Measurements from ENCODE around the gene OMG.
"Not testable (repeated sequence)": the region's sequence is repeated elsewhere in the genome, so short reads cannot be mapped to it uniquely, and the experiment has no call there.

OMG gene

DNA sequence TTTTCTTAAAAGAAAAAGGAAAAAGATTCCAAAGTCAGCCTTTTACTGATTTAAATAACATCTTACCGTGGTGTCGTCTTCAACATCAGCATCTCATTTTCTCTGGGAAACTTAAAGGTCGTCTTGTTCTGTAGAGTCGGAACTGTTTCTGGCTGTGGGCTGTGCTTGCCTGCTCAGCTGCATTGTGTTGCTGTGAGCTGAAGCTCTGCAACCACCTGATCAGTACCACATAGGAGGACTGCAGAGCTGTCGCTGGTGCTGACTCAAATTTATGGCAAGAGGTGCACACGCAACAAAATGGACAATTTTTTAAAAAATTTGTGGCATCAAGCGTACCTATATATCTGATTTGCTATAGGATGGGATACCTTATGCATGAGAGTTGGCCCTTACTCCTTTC, at the start of gene OMG:
OMG (minus strand) TSS at position 150 of the 400 bp plus-strand sequence. CDS start 908 bp downstream, outside the sequence.
- H3K4me3 ChIP-seq (replicated peaks; ENCODE audit: low read depth, low read length), result no peak within 1 kb of the TSS
- TF ChIP-seq, protein P1, sequence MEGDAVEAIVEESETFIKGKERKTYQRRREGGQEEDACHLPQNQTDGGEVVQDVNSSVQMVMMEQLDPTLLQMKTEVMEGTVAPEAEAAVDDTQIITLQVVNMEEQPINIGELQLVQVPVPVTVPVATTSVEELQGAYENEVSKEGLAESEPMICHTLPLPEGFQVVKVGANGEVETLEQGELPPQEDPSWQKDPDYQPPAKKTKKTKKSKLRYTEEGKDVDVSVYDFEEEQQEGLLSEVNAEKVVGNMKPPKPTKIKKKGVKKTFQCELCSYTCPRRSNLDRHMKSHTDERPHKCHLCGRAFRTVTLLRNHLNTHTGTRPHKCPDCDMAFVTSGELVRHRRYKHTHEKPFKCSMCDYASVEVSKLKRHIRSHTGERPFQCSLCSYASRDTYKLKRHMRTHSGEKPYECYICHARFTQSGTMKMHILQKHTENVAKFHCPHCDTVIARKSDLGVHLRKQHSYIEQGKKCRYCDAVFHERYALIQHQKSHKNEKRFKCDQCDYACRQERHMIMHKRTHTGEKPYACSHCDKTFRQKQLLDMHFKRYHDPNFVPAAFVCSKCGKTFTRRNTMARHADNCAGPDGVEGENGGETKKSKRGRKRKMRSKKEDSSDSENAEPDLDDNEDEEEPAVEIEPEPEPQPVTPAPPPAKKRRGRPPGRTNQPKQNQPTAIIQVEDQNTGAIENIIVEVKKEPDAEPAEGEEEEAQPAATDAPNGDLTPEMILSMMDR (IDR thresholded peaks at IDR 0.05; ENCODE audit: low read length, missing control alignments), result no peak
- DNase-seq (ENCODE audit: low read depth), result no peak

DNA sequence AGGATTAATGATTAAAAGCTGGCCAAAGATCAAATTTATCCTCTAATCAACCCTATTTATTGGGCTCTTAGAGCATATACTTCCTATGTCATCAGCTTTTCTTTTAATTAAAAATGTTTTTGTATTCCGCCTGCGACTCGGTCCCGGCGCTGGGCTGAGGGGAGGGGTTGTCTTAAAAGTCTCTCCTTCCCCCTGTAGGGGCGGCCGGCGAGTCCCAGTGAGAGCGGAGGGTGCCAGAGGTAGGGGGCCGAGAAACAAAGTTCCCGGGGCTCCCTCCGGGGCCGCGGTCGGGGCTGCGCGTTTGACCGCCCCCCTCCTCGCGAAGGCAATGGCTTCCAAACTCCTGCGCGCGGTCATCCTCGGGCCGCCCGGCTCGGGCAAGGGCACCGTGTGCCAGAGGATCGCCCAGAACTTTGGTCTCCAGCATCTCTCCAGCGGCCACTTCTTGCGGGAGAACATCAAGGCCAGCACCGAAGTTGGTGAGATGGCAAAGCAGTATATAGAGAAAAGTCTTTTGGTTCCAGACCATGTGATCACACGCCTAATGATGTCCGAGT, 48.2 kb upstream of the OMG start:
- H3K4me3 ChIP-seq (replicated peaks; ENCODE audit: low read depth, low read length); DNase-seq (ENCODE audit: low read depth): not testable (repeated sequence)

DNA sequence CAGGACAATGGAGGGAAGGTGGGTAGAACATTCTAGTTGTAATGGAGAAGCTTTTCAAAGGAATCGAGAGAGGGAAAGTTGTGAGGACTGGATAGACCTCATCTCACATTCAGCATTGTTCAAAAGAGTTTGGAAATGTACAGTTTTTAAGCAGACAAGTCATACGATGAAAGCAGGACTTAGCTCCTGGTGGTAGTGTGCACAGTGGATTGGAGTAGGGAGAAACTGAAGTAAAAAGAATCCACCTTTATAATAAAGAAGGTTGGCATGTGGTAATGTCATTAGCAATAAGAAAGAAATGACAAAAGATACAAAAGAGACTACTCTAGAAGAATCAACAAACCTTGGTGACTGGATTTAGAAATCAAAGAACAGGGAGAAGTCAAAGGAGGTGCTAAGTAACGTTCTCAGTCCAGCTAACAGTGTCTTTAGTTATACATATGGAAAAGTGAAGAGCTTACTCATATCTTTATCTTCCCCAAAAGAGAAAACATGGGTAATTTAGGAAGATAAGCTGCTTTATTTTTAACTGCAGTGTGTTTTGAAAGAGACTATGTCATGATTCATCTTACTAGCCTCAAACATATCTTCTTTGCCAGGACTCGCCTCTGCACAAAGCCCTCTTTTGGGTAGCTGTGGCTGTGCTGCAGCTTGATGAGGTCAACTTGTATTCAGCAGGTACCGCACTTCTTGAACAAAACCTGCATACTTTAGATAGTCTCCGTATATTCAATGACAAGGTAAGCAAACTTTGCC, 43.0 kb upstream of the OMG start:
- DNase-seq (ENCODE audit: low read depth), result peak; percentile 77
- TF ChIP-seq, protein P1 (IDR thresholded peaks at IDR 0.05; ENCODE audit: low read length, missing control alignments), result peak; percentile 6
- no peak overlapping the region for H3K4me3 ChIP-seq (replicated peaks; ENCODE audit: low read depth, low read length)

DNA sequence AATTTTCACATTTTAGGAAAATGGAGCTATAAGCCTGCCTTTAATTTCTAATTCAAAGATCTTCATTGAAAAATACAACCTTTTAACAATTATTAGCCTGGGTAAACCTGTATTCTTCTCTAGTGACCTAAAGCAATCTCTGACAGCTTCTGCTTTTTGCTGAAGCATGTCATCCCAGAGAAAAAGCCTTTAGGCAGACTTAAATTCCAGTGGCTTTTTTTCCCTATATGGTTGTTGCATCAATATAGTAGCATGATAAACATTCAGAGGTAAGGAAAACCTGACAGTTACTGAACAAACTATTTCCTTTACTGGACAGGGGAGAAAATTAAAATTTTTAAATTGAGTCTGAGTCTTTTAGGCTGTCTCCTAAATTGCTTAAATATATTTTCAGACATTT, 32.2 kb upstream of the OMG start:
- no peak for DNase-seq (ENCODE audit: low read depth)
- TF ChIP-seq, protein P1 (IDR thresholded peaks at IDR 0.05; ENCODE audit: low read length, missing control alignments), result no peak

DNA sequence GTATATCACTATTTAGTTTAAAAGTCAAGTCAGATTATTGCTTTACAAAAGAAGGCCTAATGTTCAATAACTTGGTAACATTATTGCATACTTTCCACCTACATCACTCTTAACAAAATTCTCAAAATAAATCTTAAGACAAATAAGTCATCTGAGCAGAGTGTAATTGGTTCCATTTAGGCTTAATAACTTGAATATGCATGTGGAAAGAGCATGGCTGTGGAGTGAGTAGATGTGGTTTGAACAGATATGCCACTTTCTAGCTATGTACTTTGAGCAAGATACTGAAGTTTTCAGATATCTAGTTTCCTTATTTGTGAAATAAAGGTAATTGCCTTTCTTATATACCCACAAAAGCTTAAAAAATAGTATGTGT, 31.1 kb upstream of the OMG start:
- no peak overlapping the region for H3K4me3 ChIP-seq (replicated peaks; ENCODE audit: low read depth, low read length)
- DNase-seq (ENCODE audit: low read depth), result peak; percentile 28
- TF ChIP-seq, protein P1 (IDR thresholded peaks at IDR 0.05; ENCODE audit: low read length, missing control alignments), result no peak

More for the DNA sequence above, 32.2 kb upstream of the OMG start:
- H3K4me3 ChIP-seq (replicated peaks; ENCODE audit: low read depth, low read length), result no peak overlapping the region

DNA sequence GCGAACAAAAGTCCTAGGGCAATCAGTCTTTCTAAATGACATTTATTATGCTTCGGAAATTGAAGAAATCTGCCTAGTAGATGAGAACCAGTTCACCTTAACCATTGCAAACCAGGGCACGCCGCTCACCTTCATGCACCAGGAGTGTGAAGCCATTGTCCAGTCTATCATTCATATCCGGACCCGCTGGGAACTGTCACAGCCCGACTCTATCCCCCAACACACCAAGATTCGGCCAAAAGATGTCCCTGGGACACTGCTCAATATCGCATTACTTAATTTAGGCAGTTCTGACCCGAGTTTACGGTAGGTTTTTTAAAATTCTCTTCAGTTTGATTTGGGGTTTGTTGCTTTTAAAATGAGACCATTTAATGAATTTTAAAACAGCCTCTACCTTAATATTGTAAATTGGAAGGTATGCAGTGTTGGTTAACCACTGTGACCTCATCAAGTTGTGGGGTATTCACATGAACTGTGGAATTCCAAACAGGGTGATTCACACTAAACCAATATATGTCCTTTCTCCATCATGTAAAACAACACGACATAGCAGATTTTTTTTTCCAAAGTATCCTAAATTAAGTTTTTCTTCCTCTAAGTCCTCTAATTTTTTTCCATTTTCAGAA, 30.6 kb upstream of the OMG start:
- TF ChIP-seq, protein P1 (IDR thresholded peaks at IDR 0.05; ENCODE audit: low read length, missing control alignments), result no peak
- no peak overlapping the region for H3K4me3 ChIP-seq (replicated peaks; ENCODE audit: low read depth, low read length)
- DNase-seq (ENCODE audit: low read depth), result peak; percentile 81

GRCh38 chr17:31323551-31323950, 26.5 kb upstream of the OMG start:
- H3K4me3 ChIP-seq (replicated peaks; ENCODE audit: low read depth, low read length), result no peak overlapping the region
- TF ChIP-seq, protein P1 (IDR thresholded peaks at IDR 0.05; ENCODE audit: low read length, missing control alignments), result no peak
- DNase-seq (ENCODE audit: low read depth), result no peak
